ENCODE measurements around the gene NISCH.
"Not testable (repeated sequence)": the region's sequence is repeated elsewhere in the genome, so short reads cannot be mapped to it uniquely, and the experiment has no call there.

NISCH gene

DNA sequence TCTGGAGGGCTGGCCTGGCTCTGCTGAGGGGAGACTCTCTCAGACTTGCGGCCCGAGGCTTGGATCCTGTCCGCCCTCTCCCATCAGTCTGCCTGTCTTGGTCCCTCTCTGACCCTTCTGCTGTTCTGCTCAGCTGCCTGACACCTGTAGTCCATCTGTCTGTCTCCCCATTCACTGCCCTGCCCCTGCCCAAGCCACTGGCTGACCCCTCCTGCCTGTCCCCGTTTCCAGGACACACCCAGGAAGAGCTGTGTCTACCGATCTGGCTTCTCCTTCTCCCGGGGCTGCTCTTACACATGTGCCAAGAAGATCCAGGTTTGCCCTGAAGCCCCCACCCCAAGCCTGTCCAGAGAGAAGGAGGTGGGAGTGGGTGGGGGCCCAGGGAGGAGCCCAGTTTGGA, 59.8 kb downstream of the NISCH start:
- no peak for DNase-seq

- DNase-seq, result no peak
Observed at GRCh38 chr3:52516509-52517195, 61.2 kb downstream of the NISCH start.

DNA sequence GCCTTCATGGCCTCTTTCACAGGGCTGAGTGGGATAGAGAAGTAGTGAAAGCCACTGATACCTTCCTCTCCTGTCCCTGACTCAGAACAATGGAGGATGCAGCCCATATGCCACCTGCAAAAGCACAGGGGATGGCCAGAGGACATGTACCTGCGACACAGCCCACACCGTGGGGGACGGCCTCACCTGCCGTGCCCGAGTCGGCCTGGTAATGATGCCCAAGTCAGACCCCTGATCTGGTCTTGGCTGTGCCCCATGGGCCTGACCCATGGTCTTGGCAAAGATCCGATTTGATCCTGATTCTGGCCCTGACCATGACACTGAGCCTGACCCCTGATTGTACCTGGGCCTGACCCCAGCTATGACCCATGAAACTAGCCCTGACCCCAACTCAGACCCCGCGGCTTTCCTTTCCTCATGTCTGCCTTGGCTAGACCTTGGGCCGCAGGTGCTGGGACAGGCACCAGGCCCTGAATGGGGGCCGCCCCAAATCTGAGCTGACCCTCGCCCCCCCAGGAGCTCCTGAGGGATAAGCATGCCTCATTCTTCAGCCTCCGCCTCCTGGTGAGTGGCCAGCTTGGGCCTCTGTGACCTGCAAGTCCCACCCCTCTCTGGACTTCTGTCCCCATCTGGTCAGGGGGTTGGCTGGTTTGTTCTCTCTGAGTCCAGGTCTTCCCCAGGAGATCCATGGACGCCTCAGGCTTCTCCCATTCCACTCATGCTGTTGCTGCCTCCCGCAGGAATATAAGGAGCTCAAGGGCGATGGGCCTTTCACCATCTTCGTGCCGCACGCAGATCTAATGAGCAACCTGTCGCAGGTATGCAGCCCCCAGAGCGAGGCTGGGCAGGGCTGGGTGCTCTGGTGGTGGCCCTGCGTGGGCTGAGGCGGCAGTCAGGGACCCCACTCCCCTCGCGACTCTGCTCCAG, 62.7 kb downstream of the NISCH start:
- no peak for DNase-seq

GRCh38 chr3:52518723-52519444, 63.5 kb downstream of the NISCH start:
- DNase-seq, result no peak

DNA sequence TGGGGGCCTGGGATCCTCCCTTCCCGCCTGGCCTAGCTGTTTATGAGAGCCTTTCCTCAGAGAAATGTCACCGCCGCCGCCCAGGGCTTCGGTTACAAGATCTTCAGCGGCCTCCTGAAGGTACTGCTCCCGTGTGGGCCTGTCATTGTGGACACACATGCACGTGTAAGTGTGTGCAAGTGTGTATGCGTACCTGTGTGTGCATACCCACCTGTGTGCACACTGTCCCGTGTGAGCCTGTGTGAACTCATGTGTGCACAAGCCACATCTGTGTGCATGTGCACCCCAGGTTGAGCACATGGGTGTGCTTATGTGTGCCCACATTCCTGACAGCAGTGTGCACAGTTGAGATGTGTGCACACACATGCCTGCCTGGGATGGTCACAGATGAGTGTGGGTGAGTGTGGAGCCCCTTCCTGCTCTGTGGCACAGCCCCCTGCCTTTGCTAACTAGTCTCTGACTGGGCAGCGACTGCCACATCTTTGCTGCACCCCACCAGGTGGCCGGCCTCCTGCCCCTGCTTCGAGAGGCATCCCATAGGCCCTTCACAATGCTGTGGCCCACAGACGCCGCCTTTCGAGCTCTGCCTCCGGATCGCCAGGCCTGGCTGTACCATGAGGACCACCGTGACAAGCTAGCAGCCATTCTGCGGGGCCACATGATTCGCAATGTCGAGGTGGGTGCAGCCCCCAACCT, 64.2 kb downstream of the NISCH start:
- DNase-seq, result no peak

GRCh38 chr3:52520141-52520667, 64.8 kb downstream of the NISCH start:
- DNase-seq, result no peak

DNA sequence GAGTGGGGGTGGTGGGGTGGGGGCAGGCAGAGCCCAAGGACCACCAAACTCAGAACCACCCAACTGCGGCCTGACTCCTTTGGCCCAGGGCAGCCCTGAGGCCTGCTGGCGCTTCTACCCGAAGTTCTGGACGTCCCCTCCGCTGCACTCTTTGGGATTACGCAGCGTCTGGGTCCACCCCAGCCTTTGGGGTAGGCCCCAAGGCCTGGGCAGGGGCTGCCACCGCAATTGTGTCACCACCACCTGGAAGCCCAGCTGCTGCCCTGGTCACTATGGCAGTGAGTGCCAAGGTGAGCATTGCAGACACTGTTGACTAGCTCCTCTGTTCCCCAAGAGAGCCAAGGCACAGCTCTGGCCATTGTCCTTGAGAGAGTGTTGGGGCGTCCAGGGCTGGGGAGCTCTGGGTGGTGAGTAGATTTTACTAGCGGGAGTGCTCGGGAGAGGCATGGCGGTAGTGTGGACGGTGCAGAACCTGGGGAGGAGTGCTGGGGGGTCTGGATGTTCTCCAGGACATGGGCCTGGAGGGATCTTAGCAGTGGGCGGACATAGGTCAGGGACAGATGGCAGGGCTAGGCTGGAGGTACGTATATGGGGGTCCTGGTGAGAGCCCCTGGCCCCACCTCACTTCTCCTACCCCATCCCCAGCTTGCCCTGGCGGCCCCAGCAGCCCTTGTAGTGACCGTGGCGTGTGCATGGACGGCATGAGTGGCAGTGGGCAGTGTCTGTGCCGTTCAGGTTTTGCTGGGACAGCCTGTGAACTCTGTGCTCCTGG, 65.5 kb downstream of the NISCH start:
- no peak for DNase-seq

GRCh38 chr3:52521488-52521824, 66.1 kb downstream of the NISCH start:
- DNase-seq, result no peak

- no peak for DNase-seq
Observed at GRCh38 chr3:52521881-52522650, 66.7 kb downstream of the NISCH start.

GRCh38 chr3:52522651-52523251, 67.3 kb downstream of the NISCH start:
- DNase-seq, result no peak

DNA sequence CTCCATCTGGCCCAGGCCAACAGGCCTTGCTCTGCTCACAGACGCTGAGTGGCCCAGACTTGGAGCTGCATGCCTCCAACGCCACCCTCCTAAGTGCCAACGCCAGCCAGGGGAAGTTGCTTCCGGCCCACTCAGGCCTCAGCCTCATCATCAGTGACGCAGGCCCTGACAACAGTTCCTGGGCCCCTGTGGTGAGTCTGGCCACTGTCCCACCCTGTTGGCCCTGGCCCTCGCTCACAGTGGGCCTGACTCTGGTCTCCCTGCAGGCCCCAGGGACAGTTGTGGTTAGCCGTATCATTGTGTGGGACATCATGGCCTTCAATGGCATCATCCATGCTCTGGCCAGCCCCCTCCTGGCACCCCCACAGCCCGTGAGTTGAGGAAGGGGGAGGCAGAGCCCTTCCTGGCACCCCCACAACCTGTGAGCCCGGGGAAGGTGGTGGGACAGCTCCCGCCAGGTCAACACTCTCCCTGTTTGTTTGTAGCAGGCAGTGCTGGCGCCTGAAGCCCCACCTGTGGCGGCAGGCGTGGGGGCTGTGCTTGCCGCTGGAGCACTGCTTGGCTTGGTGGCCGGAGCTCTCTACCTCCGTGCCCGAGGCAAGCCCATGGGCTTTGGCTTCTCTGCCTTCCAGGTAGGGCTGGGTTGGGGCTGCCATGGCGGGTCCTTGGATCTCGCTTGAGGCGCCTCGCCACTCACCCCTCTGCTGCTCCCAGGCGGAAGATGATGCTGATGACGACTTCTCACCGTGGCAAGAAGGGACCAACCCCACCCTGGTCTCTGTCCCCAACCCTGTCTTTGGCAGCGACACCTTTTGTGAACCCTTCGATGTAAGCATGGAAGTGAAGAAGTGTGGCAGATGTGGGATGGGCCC, 68.2 kb downstream of the NISCH start:
- no peak for DNase-seq

GRCh38 chr3:52524258-52524751, 68.9 kb downstream of the NISCH start:
- DNase-seq, result no peak

DNA sequence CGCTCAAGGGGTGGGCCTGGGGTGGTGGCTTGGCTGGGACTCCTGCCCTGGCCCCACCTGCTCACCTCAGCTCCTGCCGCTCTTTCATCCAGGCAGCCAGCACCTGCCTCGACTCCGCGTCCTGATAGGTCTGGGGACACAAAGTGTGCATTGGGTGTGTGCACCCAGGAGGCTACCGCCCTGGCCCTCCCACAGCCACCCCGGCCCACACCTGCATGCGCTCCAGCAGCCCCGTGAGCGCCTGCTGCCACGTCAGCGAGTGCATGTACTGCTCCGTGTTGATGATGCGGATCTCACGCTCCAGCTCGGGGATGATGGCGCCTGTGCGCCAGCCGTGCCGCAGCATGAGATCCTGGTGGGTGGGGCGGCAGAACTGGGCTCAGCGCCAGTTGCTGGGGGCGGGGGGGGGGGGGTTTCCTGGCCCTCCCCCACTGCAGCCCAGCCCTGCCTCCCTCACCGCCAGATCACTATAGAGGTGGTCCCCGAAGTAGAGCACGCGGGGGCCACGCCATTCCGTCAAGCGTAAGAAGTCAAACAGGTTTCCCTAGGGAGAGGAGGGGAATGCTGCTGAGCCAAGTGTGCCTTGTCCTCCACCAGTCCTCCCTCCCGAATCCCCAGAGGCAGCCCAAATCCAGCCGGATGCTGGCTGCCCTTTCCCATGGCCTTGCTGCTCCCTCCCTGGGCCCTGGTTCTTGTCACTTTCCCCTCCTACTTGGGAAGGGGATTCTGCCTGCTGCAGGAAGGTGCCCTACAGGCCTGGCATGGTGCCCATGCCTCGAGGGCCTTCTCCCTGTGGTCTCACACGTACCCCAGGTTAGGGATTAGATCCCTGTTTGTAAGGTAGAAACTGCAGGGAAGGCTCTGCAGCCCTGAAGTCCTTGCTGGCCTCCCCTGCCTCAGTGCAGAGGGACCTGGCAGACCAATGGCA, 69.6 kb downstream of the NISCH start:
- no peak for DNase-seq

GRCh38 chr3:52525680-52526561, 70.5 kb downstream of the NISCH start:
- peak; percentile 32 for DNase-seq

GRCh38 chr3:52526671-52527038, 71.3 kb downstream of the NISCH start:
- not testable (repeated sequence) for DNase-seq

GRCh38 chr3:52527039-52527731, 71.8 kb downstream of the NISCH start:
- DNase-seq, result no peak

Data from NCI-H82 (cell line).